HG02852 (cell line): ENCODE results near the gene TSR1.
"Not testable (repeated sequence)": the region's sequence is repeated elsewhere in the genome, so short reads cannot be mapped to it uniquely, and the experiment has no call there.

Source experiments
- ATAC-seq: cut with Tn5 transposase; IDR thresholded peaks from one replicate; pipeline ENCODE4 v1.9.1; 2021; ENCODE audit warnings: mild to moderate bottlenecking, moderate library complexity; ENCODE audit not compliant: unreplicated experiment

TSR1 gene

DNA sequence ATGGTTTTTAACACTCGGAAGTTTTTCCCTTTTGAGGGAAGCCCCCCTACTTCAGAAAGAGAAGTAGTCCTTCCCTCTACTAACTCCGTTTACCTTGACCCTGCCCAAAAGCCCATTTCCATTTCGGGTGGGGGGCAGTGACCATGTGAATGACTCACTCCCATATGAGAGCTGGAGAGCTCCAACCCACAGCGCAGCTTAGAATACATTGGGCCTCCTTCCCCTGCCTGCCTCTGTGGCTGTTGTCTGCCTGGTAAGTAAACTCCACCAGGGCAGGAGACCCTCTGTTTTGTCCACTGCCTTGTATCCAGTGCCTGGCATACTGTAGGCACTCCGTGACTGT lies 2.0 kb upstream of the TSR1 start:
- ATAC-seq = no peak

DNA sequence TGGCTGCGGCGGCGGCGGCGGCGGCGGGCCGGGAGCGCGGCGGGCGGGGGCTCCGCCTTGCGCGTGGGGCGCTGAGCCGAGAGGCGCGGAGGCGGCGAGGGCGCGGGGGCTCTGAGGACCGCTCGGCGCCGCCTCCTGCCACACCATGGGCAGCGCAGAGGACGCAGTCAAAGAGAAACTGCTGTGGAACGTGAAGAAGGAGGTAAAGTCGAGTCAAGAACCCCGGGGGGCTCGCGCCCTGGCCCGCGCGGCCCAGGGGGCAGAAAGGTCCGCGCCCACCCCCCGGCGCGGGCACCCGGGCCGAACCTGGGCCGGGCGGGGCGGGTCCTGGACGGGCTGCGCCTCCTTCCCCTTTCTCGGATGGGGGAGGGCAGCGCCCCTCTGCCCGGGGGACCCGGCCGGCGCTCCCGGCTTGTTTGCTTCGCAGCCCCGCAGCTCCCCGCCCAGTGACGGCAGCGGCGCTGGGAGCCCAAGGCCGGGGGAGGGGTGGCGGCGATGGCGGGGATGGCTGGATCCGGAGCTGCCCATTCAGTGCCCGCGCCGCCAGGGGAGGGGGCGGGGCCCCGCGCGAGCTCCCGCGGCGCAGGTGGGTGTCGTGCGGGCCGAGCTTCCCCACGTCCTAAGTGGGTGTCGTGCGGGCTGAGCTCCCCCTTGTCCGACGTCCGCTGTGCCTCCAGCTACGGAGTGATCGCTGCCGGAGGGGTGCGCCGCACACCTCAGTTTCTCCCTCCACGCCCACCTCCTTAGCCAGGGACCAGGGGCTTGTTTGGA lies 1.5 kb upstream of the TSR1 start:
- ATAC-seq = no peak

DNA sequence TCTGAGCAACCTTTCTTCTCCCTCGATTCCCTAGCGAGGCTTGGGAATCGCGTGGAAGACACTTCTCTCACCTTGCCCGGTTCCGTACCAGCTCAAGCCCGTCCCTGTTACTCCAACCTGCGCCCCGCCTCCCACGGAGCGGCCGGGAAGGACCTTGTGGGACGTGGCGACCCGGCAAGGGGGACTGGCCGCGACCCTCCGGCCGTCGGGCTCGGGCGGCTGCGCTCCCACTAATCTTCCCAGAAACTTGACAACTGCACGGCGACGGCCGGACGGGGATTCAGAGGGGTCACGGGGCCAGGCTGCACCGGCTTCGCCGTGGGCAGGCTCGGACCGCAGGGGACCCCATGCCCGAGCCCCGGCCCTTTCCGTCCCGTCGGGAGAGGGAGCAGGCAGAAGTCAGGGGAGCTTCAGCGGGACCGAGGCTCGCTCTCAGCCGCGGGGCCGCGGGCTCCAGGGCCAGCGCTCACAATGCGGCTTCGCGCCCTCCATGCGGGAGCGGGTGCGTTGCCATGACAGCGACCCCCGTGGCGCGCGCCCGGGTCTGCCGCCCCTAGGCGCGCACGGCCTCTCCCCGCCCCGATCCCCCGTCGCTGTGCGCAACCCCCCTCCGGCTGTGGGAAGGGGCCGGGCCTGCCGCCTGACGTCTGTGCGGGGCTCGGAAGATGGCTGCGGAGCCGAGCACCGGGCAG lies 741 bp upstream of the TSR1 start, which contains the start of gene SGSM2:
Gene SGSM2, plus strand, starts transcription at position 650 of the 692 bp plus-strand sequence. CDS start 188 bp downstream, outside the sequence.
- ATAC-seq = peak; percentile 17

DNA sequence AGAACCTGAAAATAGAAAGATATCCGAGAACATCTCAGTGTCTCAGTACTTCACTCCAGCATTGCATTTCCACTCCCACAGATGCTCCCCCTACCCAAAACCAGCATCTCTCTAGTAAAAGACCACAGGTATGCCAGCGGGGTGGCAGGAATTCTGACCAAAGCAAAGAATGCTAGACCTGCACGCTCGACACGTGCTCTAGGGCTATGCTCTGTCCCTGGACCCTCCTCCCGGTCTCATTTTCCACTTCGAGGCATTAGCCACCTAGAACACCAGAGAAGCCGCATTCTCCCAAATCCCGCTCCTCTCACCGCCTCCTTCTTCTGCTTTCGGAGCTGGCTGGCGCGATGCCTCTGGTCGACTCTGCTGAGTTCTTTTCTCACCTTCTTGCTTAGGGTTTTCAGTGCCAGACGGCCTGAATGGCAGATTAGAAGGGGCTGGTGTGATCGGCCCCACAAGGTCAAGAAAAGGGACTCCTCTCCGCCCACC lies 487 bp downstream of the TSR1 start:
- ATAC-seq = no peak

DNA sequence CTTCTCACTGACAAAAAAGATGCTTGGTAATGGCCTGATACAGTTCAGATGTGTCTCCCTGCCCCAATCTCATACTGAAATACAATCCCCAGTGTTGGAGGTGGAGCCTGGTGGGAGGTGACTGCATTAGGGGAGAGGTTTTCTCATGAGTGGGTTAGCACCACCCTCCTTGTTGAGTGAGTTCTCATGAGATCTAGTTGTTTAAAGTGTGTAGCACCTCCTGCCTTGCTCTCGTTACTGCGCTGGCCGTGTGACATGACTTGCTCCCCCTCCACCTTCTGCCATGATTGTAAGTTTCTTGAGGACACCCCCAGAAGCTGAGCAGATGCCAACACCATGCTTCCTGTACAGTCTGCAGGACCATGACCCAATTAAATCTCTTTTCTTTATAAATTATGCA lies 5.0 kb downstream of the TSR1 start:
- no peak for ATAC-seq

DNA sequence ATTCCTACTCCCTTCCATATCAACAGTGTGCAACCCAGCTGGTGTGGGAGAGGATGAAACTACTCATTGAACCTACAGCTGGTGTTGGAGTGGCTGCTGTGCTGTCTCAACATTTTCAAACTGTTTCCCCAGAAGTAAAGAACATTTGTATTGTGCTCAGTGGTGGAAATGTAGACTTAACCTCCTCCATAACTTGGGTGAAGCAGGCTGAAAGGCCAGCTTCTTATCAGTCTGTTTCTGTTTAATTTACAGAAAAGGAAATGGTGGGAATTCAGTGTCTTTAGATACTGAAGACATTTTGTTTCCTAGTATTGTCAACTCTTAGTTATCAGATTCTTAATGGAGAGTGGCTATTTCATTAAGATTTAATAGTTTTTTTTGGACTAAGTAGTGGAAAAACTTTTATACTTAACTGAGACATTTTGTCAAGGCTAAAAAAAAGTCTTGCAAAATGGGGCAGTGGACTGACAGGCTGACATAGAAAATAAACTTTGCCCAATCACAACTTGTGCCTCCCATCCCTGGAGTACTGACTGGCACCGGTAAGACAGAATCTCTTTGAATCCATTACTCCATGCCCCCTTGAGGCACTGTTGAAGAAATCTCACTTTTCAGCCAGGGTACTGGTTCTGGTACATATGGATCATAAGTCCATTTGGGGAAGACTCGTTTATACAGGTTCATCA lies 12.5 kb downstream of the TSR1 start:
- no peak for ATAC-seq

DNA sequence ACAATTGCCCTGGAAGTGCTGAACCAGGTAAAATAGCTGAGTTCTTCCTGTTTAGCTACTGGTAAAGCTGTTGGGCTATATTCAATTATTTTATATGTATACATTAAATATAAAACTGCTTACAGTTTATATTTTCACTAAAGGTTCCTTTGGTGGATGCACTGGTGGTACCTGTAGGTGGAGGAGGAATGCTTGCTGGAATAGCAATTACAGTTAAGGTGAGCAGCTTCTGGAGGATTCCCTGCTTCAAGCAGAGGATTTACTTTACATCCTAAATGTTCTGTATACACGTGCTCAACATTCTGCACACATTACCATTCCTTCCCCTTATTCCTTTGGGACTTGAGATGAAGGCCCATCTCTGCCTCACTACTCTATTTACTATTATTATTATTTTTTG lies 14.9 kb downstream of the TSR1 start:
- ATAC-seq = no peak

DNA sequence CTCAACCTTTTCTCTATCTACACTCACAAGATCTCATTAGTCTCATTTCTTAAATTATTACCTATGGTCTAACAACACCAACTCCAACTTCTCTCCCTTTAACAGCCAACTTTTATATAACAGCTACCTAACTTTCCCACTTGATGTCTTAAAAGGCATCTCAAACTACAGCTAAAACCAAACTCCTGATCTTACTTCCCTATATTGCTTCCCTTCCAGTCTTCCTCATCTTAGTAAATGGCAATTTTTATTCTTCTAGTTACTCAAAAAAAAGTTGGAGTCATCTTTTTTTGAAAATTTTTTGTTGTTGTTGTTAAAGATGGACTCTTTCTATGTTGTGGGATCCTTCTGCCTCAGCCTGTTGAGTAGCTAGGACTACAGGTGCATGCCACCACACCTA lies 17.2 kb downstream of the TSR1 start:
- no peak for ATAC-seq

DNA sequence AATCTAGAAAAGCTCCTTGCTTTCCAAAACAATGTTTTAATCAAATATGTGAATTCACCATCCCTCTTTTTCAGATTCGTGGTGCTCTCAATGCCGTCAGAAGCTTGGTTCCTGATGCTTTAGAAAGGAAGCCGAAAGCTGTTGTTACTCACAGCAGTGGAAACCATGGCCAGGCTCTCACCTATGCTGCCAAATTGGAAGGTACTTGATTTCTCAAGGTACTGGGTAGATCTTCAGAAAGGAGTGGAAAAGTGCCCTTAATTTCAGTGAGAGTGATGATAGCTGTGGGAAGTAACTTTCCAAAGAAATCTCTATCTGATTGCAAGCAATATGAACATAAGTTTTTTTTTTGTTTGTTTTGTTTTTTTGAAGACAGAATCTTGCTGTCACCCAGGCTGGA lies 18.5 kb downstream of the TSR1 start:
- no peak for ATAC-seq

DNA sequence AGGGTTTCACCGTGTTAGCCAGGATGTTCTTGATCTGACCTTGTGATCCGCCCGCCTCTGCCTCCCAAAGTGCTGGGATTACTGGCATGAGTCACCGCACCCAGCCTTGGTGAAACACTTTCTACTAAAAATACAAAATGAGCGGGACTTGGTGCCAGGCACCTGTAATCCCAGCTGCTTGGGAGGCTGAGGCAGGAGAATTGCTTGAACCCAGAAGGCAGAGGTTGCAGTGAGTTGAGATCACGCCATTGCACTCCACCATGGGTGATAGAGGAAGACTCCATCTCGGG lies 19.4 kb downstream of the TSR1 start:
- ATAC-seq = not testable (repeated sequence)

DNA sequence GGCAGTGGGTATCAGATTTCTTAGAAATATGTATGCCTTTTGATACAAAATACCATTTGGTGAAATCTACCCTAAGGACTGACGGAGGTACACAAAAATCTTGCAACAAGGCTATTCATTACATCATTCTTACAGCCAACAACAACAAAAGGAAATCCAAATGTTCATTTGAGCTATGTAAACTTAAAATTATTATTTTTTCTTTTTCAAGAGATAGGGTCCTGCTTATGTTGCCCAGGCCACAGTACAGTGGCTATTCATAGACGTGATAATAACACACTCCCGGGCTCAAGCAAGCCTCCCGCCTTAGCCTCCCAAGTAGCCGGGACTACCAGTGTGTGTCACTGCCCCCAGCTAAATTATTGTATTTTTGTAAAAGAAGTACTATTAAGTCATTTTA lies 23.5 kb downstream of the TSR1 start:
- ATAC-seq = no peak

DNA sequence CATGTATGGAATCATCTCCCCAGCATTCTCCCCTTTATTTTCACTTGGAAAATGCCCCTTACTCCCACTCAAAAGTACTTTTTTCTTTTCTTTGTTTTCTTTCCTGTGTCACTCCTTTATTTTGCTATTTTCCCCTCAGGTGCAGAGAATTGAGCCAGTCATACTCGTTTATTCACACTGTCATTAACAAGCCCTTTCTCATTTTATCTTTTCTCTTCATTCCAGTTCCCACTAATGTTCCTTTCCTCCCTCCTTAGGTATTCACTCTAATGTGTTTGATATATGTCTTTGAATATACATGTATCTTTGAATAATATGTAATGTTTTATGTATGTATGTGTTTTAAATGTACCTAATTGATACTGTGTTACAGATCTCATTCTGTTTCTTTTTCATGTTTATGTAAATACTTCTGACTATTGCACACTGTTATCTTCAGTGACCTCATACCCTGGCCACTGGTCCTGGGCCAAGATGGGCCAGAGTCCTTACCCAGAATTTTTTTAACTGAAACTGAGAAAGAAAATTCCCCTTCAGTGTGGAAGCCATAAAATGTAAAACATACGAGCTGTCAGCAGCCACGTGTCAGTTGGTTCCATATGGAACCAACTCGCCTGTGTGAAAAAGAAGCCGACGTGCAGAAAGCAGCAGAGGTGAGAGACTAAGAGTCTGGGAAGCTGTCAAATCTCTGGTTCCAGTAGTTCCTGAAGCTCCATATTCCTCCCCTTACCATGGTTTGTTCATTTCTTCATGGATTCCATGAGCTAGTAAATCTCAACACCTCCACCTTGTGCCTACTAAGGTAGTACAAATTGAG lies 26.7 kb downstream of the TSR1 start:
- ATAC-seq = no peak

DNA sequence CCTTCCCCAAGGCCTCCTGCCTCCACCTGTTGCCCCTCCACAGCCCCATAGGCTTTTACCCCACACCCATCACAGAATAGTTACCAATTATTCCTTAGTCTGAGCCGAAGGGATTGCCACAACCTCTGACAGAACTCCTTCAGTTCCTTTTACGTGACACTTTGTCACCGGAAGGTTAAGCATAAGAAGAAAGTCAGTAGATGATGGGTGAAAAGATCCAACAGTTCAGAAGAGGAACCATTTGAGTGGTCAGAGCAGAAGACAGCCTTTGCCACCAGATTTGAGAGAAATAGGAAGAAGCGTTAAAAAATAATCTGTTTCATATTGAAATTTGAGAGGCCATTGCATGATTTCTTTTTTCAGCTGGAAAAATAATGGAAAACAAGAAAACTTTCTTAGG lies 31.3 kb downstream of the TSR1 start:
- no peak for ATAC-seq

DNA sequence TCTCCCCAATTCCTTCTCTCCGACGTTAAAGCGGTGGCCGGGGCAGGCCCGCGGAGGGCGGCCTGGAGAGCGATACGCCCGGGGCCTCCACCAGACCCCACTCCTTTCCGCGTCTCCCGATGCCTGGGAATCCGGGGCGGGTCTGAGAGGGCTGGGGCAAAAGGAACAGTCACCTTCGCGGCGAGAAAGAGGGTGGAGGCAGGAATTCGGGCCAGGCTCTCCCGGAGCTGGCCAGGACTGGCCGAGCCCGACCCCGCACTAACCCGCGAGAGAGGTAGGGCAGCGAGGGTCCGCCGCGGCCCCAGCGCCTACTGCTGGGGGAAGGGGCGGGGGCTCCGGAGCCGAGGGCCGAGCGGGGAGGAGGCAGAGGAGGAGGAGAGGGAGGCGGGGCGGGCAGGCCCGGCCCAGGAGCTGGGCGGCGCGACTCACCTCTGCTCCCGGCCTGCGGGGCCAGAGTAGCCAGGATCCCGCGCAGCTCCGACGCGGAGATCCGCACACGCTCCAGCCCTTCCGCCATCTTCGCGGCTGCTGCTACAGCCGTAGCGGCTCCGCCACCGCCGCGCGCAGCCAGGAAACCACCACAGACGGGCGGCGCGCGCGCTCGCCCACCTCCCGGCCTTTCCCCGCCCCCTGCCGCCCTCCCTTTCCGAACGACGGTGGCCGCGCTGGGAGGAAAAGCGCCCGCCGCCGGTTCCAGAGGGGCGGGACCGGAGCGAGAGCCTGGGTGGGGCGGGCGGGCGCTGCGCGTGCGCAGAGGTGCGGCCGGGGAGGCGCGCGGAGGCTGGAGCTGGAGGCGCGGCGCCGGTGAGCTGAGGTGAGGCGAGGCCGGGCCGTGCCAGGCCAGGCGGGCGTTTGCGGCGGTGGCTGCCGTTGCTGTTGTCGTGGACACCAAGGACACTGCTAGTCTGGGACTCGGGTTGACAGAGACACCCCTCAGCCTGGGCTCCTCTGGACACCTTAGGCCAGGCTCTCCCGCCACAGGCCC lies 32.8 kb downstream of the TSR1 start, which contains the start of the genes SMG6 and SRR:
Gene SMG6, minus strand, starts transcription at position 582 of the 985 bp plus-strand sequence. Its CDS starts 65 bp downstream, at position 517.
Gene SRR, plus strand, starts transcription at position 747 of the 985 bp plus-strand sequence. CDS start 11,611 bp downstream, outside the sequence.
- peak; percentile 78 for ATAC-seq

DNA sequence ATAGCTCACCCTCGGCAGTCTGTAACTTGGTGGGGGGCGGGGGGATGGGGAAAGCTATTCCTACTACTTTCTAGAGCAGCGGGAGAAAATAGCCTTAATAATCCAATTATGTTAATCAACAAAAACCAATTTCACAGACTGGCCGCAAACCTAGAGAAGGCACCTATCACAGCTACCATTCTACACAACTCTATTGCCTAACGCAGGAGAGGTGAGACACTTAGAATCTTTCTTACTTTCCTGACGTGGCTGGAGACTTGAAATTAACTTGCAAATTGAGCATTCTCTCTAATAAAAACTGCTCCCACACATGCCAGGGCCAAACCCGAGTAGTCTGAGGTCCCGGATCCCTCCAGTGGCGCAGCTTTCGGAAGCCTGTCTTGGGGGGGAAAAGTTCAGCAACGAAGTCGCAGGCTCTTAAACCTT lies 33.5 kb downstream of the TSR1 start:
- no peak for ATAC-seq

DNA sequence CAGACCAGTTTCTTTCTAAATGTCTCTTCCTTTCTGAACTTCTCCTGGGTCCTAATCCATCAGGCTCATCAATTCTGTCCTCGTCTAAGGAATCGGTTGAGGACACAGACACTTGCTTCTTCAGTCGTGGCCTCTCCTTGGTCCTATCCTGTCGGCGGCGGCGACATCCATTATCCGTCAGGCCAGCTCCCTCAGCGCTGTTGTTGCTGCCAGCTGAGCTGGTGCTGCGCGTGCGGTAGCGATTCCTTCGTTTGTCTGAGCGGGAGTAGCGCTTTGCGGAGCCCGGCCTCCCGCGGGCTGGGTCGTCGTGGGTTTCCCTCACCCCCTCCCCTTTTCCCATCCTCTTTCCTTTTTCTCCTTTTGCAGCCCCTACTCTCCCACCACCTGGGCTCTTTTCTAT lies 36.5 kb downstream of the TSR1 start:
- no peak for ATAC-seq

DNA sequence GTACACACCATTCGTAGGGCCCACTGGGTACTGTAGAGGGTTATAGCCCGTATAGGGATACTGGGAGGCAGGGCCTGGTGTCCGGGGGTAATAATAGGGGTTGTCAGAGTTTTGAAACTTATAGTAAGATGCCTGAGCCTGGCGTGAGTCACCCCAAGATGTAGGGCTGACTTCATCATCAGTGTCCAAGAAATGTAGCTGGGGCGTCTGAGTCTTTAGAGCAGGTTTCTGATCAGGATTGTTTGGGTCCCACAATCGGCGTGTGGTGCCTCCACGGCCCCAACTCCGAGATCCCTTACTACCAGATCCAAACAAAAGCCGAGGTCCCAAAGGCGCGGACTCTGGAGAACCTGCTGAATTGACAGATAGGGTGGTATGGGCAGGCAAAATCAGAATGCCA lies 37.1 kb downstream of the TSR1 start:
- no peak for ATAC-seq

DNA sequence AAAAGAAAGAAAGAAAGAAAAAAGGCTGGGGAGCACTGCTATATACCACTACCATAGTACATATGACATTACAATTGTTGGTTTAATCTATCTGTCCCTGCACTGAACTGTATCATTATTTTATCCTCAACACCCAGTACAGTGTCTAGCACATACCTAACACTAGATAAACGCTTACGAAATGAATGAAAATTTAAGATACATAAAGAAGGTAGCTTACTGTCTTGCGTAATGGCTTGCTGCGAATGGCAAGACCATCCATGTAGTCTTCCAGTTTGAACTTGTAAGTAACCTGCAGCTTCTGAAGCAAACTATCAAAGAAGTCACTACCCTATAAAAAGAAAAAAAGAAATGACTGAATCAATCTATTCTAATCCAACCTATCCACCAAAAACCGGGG lies 39.2 kb downstream of the TSR1 start:
- ATAC-seq = no peak

DNA sequence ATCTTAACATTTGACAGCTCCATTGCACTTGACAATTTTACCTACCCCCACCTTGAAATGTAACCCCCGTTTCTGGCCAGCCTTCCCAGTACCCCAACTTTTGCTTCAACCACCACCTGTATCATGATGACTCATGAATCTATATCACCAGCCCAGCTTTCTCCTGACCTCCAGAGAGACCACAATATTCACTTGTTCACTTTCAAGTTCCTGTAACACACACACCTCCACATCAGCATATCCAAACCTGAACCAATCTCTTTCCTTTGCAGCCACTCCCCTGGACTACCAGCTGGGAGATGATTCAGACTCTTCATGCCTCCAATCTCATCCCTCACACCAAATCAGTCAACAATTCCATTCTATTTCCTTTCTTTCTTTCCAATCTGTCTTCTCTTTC lies 40.7 kb downstream of the TSR1 start:
- no peak for ATAC-seq

DNA sequence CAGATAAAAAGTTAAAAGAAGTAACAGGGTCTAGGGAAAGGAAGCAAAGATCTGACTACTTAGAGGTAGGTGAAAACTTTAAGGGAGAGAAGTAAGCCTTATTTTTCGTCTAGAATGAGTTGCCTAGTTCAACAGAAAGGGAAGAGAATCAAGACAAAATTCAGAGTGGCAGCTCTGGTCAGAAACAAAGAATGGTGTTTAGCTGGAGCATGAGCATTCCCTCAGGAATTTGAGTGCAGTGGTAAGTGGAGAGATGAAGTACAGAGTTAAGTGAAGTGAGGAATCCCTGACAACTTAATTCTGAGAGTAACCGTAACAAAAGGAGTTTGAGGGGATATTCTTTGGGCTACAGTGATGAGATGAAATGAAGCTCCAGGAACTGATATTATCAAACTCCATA lies 44.2 kb downstream of the TSR1 start:
- no peak for ATAC-seq
